ENCODE results near the gene KIF12. TPM values are rescaled to one million over a fixed set of nuclear protein-coding genes. Genes with fewer than 3 reads are reported as not detected.

The KIF12 gene
- polyA plus RNA-seq (2013, experiment 1 of 2), result 0.10 TPM
- not detected for polyA plus RNA-seq (2013, experiment 2 of 2)

GRCh38 chr9:114098936-114099668, at the start of gene KIF12:
KIF12 (minus strand) TSS chr9:114099292; CDS start chr9:114099276, 16 bp downstream.
- Histone ChIP-seq H3K14ac (ENCODE audit: low read length in 2 of 2) (no peak within 1 kb of the TSS), H3K4me2 (ENCODE audit: low read length, poor library complexity, severe bottlenecking) (peak within 1 kb of the TSS; percentile 79), H3K4me1 (ENCODE audit: control insufficient read depth, insufficient read depth, low read depth, low read length) (peaks cover 26% of the 10 kb centered on the region), H3K9me3 (ENCODE audit: control insufficient read depth, low read length) (peaks cover 36% of the 10 kb centered on the region), H3K23ac (ENCODE audit: low read length in 2 of 2) (no peak within 1 kb of the TSS), H3K18ac (ENCODE audit: low read depth in 1 of 2, low read length in 2 of 2) (no peak within 1 kb of the TSS), H3K4ac (ENCODE audit: low read depth in 1 of 2, low read length in 2 of 2) (no peak within 1 kb of the TSS), H4K91ac (ENCODE audit: low read length) (no peak within 1 kb of the TSS), H3K4me3 (ENCODE audit: insufficient read depth in 1 of 2, low read depth in 1 of 2, low read length in 2 of 2) (peak within 1 kb of the TSS; percentile 41 to 77), H3K27ac (ENCODE audit: low read length, poor library complexity, severe bottlenecking) (peak within 1 kb of the TSS; percentile 96), H2AK5ac (ENCODE audit: low read length, severe bottlenecking) (peak within 1 kb of the TSS; percentile 98), H2BK5ac (ENCODE audit: low read depth, low read length, poor library complexity, severe bottlenecking) (peak within 1 kb of the TSS; percentile 47), H2BK12ac (ENCODE audit: low read length in 2 of 2) (peak within 1 kb of the TSS in 1 of 2 experiments; percentile 24), H2BK120ac (ENCODE audit: low read depth, low read length) (no peak within 1 kb of the TSS), H2AFZ (ENCODE audit: low read depth, low read length) (no peak within 1 kb of the TSS), H4K8ac (ENCODE audit: low read length) (no peak within 1 kb of the TSS), H3K9ac (ENCODE audit: low read length) (no peak within 1 kb of the TSS), H3K79me1 (replicated peaks; ENCODE audit: low read length, poor library complexity, severe bottlenecking) (peaks cover 9% of the 10 kb centered on the region), H2BK15ac (ENCODE audit: low read depth, poor library complexity, severe bottlenecking) (no peak within 1 kb of the TSS), H3K36me3 (ENCODE audit: control insufficient read depth in 1 of 2, insufficient read depth in 2 of 2, low read depth in 1 of 2, low read length in 2 of 2) (peaks cover 0 to 35% of the 10 kb centered on the region in 2 experiments), H3K27me3 (ENCODE audit: control insufficient read depth in 1 of 2, insufficient read depth in 1 of 2, low read length in 2 of 2) (peaks cover 0 to 48% of the 10 kb centered on the region in 2 experiments)
- no peak for DNase-seq
- 18% methylated on average over 32 of the region's 32 CpGs for WGBS

GRCh38 chr9:114146735-114147134, 47.6 kb upstream of the KIF12 start:
- Histone ChIP-seq H4K91ac (ENCODE audit: low read length) (no peak overlapping the region), H3K4me3 (ENCODE audit: insufficient read depth in 1 of 2, low read depth in 1 of 2, low read length in 2 of 2) (no peak overlapping the region), H3K14ac (ENCODE audit: low read length in 2 of 2) (no peak overlapping the region), H3K23ac (ENCODE audit: low read length in 2 of 2) (no peak overlapping the region), H3K79me1 (replicated peaks; ENCODE audit: low read length, poor library complexity, severe bottlenecking) (no peaks in the 10 kb centered on the region), H4K8ac (ENCODE audit: low read length) (no peak overlapping the region), H3K4me2 (ENCODE audit: low read length, poor library complexity, severe bottlenecking) (no peak overlapping the region), H3K4ac (ENCODE audit: low read depth in 1 of 2, low read length in 2 of 2) (no peak overlapping the region), H2AK5ac (ENCODE audit: low read length, severe bottlenecking) (no peak overlapping the region), H2BK5ac (ENCODE audit: low read depth, low read length, poor library complexity, severe bottlenecking) (no peak overlapping the region), H2AFZ (ENCODE audit: low read depth, low read length) (no peak overlapping the region), H3K27ac (ENCODE audit: low read length, poor library complexity, severe bottlenecking) (no peak overlapping the region), H3K9me3 (ENCODE audit: control insufficient read depth, low read length) (no peaks in the 10 kb centered on the region), H3K18ac (ENCODE audit: low read depth in 1 of 2, low read length in 2 of 2) (no peak overlapping the region), H2BK120ac (ENCODE audit: low read depth, low read length) (no peak overlapping the region), H3K4me1 (ENCODE audit: control insufficient read depth, insufficient read depth, low read depth, low read length) (peaks cover 4% of the 10 kb centered on the region), H2BK15ac (ENCODE audit: low read depth, poor library complexity, severe bottlenecking) (no peak overlapping the region), H2BK12ac (ENCODE audit: low read length in 2 of 2) (no peak overlapping the region), H3K27me3 (ENCODE audit: control insufficient read depth in 1 of 2, insufficient read depth in 1 of 2, low read length in 2 of 2) (peaks cover 13 to 60% of the 10 kb centered on the region in 2 experiments), H3K36me3 (ENCODE audit: control insufficient read depth in 1 of 2, insufficient read depth in 2 of 2, low read depth in 1 of 2, low read length in 2 of 2) (no peaks in the 10 kb centered on the region), H3K9ac (ENCODE audit: low read length) (no peak overlapping the region)
- DNase-seq, result no peak
- WGBS, result 84% methylated on average over 6 of the region's 6 CpGs

- Histone ChIP-seq H3K4me3 (ENCODE audit: insufficient read depth in 1 of 2, low read depth in 1 of 2, low read length in 2 of 2) (no peak overlapping the region), H3K27ac (ENCODE audit: low read length, poor library complexity, severe bottlenecking) (no peak overlapping the region), H2BK5ac (ENCODE audit: low read depth, low read length, poor library complexity, severe bottlenecking) (no peak overlapping the region), H4K91ac (ENCODE audit: low read length) (no peak overlapping the region), H3K9ac (ENCODE audit: low read length) (no peak overlapping the region), H2BK120ac (ENCODE audit: low read depth, low read length) (no peak overlapping the region), H2BK15ac (ENCODE audit: low read depth, poor library complexity, severe bottlenecking) (no peak overlapping the region), H2BK12ac (ENCODE audit: low read length in 2 of 2) (no peak overlapping the region), H2AK5ac (ENCODE audit: low read length, severe bottlenecking) (no peak overlapping the region), H3K4ac (ENCODE audit: low read depth in 1 of 2, low read length in 2 of 2) (no peak overlapping the region), H3K14ac (ENCODE audit: low read length in 2 of 2) (no peak overlapping the region), H2AFZ (ENCODE audit: low read depth, low read length) (no peak overlapping the region), H3K4me1 (ENCODE audit: control insufficient read depth, insufficient read depth, low read depth, low read length) (peaks cover 2% of the 10 kb centered on the region), H3K36me3 (ENCODE audit: control insufficient read depth in 1 of 2, insufficient read depth in 2 of 2, low read depth in 1 of 2, low read length in 2 of 2) (no peaks in the 10 kb centered on the region), H3K18ac (ENCODE audit: low read depth in 1 of 2, low read length in 2 of 2) (no peak overlapping the region), H3K23ac (ENCODE audit: low read length in 2 of 2) (no peak overlapping the region), H3K79me1 (replicated peaks; ENCODE audit: low read length, poor library complexity, severe bottlenecking) (no peaks in the 10 kb centered on the region), H4K8ac (ENCODE audit: low read length) (no peak overlapping the region), H3K9me3 (ENCODE audit: control insufficient read depth, low read length) (no peaks in the 10 kb centered on the region), H3K27me3 (ENCODE audit: control insufficient read depth in 1 of 2, insufficient read depth in 1 of 2, low read length in 2 of 2) (peaks cover 25 to 66% of the 10 kb centered on the region in 2 experiments), H3K4me2 (ENCODE audit: low read length, poor library complexity, severe bottlenecking) (no peak overlapping the region)
- WGBS, result 100% methylated on average over 5 of the region's 5 CpGs
- no peak for DNase-seq
These were observed 44.1 kb upstream of the KIF12 start for GRCh38 chr9:114143234-114143633.

GRCh38 chr9:114141553-114142402, 42.7 kb upstream of the KIF12 start:
- Histone ChIP-seq H3K4ac (ENCODE audit: low read depth in 1 of 2, low read length in 2 of 2) (no peak overlapping the region), H2BK15ac (ENCODE audit: low read depth, poor library complexity, severe bottlenecking) (no peak overlapping the region), H3K36me3 (ENCODE audit: control insufficient read depth in 1 of 2, insufficient read depth in 2 of 2, low read depth in 1 of 2, low read length in 2 of 2) (no peaks in the 10 kb centered on the region), H2AK5ac (ENCODE audit: low read length, severe bottlenecking) (no peak overlapping the region), H4K91ac (ENCODE audit: low read length) (no peak overlapping the region), H2BK5ac (ENCODE audit: low read depth, low read length, poor library complexity, severe bottlenecking) (no peak overlapping the region), H3K27me3 (ENCODE audit: control insufficient read depth in 1 of 2, insufficient read depth in 1 of 2, low read length in 2 of 2) (peaks cover 24 to 60% of the 10 kb centered on the region in 2 experiments), H2BK120ac (ENCODE audit: low read depth, low read length) (no peak overlapping the region), H3K4me3 (ENCODE audit: insufficient read depth in 1 of 2, low read depth in 1 of 2, low read length in 2 of 2) (no peak overlapping the region), H3K27ac (ENCODE audit: low read length, poor library complexity, severe bottlenecking) (no peak overlapping the region), H3K9ac (ENCODE audit: low read length) (no peak overlapping the region), H4K8ac (ENCODE audit: low read length) (no peak overlapping the region), H3K79me1 (replicated peaks; ENCODE audit: low read length, poor library complexity, severe bottlenecking) (no peaks in the 10 kb centered on the region), H3K23ac (ENCODE audit: low read length in 2 of 2) (no peak overlapping the region), H3K18ac (ENCODE audit: low read depth in 1 of 2, low read length in 2 of 2) (no peak overlapping the region), H3K4me1 (ENCODE audit: control insufficient read depth, insufficient read depth, low read depth, low read length) (peaks cover 2% of the 10 kb centered on the region), H3K14ac (ENCODE audit: low read length in 2 of 2) (no peak overlapping the region), H3K9me3 (ENCODE audit: control insufficient read depth, low read length) (no peaks in the 10 kb centered on the region), H2AFZ (ENCODE audit: low read depth, low read length) (no peak overlapping the region), H3K4me2 (ENCODE audit: low read length, poor library complexity, severe bottlenecking) (no peak overlapping the region), H2BK12ac (ENCODE audit: low read length in 2 of 2) (no peak overlapping the region)
- WGBS, result 58% methylated on average over 7 of the region's 7 CpGs
- peak; percentile 41 for DNase-seq

Measured in mesenchymal stem cell (in vitro differentiated cells and primary cell).